Karpas-422 (cell line): ENCODE measurements around the gene RTN1. TPM values are rescaled to one million over a fixed set of nuclear protein-coding genes. Genes with fewer than 3 reads are reported as not detected.

ENCODE experiments used
- DNase-seq: peaks from one replicate; pipeline ENCODE4 v3.0.0-alpha.2; 2015
- H2AFZ ChIP-seq: fragments of 200-600 bp; sonication (generic); 2 replicates; pipeline ENCODE4 v1.6.1; 2014; ENCODE audit warnings: antibody characterized with exemption, low read length, mixed read lengths
- H3K27ac ChIP-seq: fragments of 200-600 bp; sonication (generic); 2 replicates; pipeline ENCODE4 v1.5.1; 2014; ENCODE audit warnings: mild to moderate bottlenecking, low read length, moderate library complexity
- H3K27me3 ChIP-seq: fragments of 200-600 bp; sonication (generic); 2 replicates; pipeline ENCODE4 v1.6.1; 2014; ENCODE audit warnings: low read length, mixed read lengths
- H3K36me3 ChIP-seq: fragments of 200-600 bp; sonication (generic); 2 replicates; pipeline ENCODE4 v1.6.1; 2014; ENCODE audit warnings: low read length, mixed read lengths; ENCODE audit not compliant: insufficient read depth
- H3K4me1 ChIP-seq: fragments of 200-600 bp; sonication (generic); 2 replicates; pipeline ENCODE4 v1.6.1; 2014; ENCODE audit warnings: mild to moderate bottlenecking, low read length, mixed read lengths
- H3K4me2 ChIP-seq: fragments of 200-600 bp; sonication (generic); 2 replicates; pipeline ENCODE4 v1.6.1; 2014; ENCODE audit warnings: low read length, low read depth, mild to moderate bottlenecking; ENCODE audit not compliant: poor library complexity, severe bottlenecking
- H3K4me3 ChIP-seq: fragments of 200-600 bp; sonication (generic); 2 replicates; pipeline ENCODE4 v1.5.1; 2014; ENCODE audit warnings: mild to moderate bottlenecking, antibody characterized with exemption, low read length, mixed read lengths
- H3K79me2 ChIP-seq: fragments of 200-600 bp; sonication (generic); 2 replicates; pipeline ENCODE4 v1.6.1; 2014; ENCODE audit warnings: mild to moderate bottlenecking, low read length, mixed read lengths
- H3K9ac ChIP-seq: fragments of 200-600 bp; sonication (generic); 2 replicates; pipeline ENCODE4 v1.6.0; 2014; ENCODE audit warnings: low read length
- H3K9me2 ChIP-seq: fragments of 200-600 bp; sonication (generic), shearing (Covaris generic); replicated peaks from 2 replicates; pipeline ENCODE4 v1.6.0; 2014; ENCODE audit warnings: mild to moderate bottlenecking, low read length, moderate library complexity; ENCODE audit not compliant: insufficient read depth
- H3K9me3 ChIP-seq: fragments of 300-700, 200-600 bp; sonication (generic); 2 replicates; pipeline ENCODE4 v1.6.1; 2014; ENCODE audit warnings: low read length, mixed read lengths
- H4K20me1 ChIP-seq: fragments of 200-600 bp; sonication (generic); 2 replicates; pipeline ENCODE4 v1.6.1; 2014; ENCODE audit warnings: mild to moderate bottlenecking, antibody characterized with exemption, low read length, low read depth; ENCODE audit not compliant: insufficient read depth
- total RNA-seq: library from RNA; depleted of rRNA; stranded (reverse); fragments of >200 nt; shearing (Covaris generic); gene quantifications from 2 replicates; pipeline ENCODE4 v1.2.3, GENCODE V29; 2014; ENCODE audit warnings: low replicate concordance

RTN1 gene
- total RNA-seq, 1 experiment from 2014 or later: not detected

GRCh38 chr14:59904184-59904583, 33.6 kb upstream of the RTN1 start:
- 0 out of 2 replicates have a peak, but pooled peaks cover 4% of the 10 kb centered on the region for H3K27me3 ChIP-seq
- H4K20me1 ChIP-seq: no peaks in the 10 kb centered on the region
- H3K4me1 ChIP-seq: no peaks in the 10 kb centered on the region
- H3K9me3 ChIP-seq: no peaks in the 10 kb centered on the region
- H3K9me2 ChIP-seq: no peaks in the 10 kb centered on the region
- H3K4me3 ChIP-seq: no peak overlapping the region
- no peak for DNase-seq
- H3K9ac ChIP-seq: no peak overlapping the region
- no peak overlapping the region for H3K4me2 ChIP-seq
- no peaks in the 10 kb centered on the region for H3K79me2 ChIP-seq
- H3K36me3 ChIP-seq: no peaks in the 10 kb centered on the region
- H2AFZ ChIP-seq: no peak overlapping the region
- no peak overlapping the region for H3K27ac ChIP-seq

GRCh38 chr14:59900556-59900955, 30.0 kb upstream of the RTN1 start:
- Histone ChIP-seq H3K27ac (no peak overlapping the region), H3K4me3 (no peak overlapping the region), H2AFZ (no peak overlapping the region), H3K9me2 (no peaks in the 10 kb centered on the region), H3K9ac (no peak overlapping the region), H3K9me3 (no peaks in the 10 kb centered on the region), H4K20me1 (no peaks in the 10 kb centered on the region), H3K27me3 (0 out of 2 replicates have a peak, but pooled peaks cover 4% of the 10 kb centered on the region), H3K4me2 (no peak overlapping the region), H3K4me1 (no peaks in the 10 kb centered on the region), H3K79me2 (no peaks in the 10 kb centered on the region), H3K36me3 (no peaks in the 10 kb centered on the region)
- no peak for DNase-seq

GRCh38 chr14:59897757-59898383, 27.3 kb upstream of the RTN1 start:
- Histone ChIP-seq H3K9me2 (no peaks in the 10 kb centered on the region), H3K79me2 (no peaks in the 10 kb centered on the region), H4K20me1 (no peaks in the 10 kb centered on the region), H3K4me2 (no peak overlapping the region), H2AFZ (no peak overlapping the region), H3K4me1 (no peaks in the 10 kb centered on the region), H3K9ac (no peak overlapping the region), H3K9me3 (no peaks in the 10 kb centered on the region), H3K27me3 (0 out of 2 replicates have a peak, but pooled peaks cover 4% of the 10 kb centered on the region), H3K27ac (no peak overlapping the region), H3K36me3 (no peaks in the 10 kb centered on the region), H3K4me3 (no peak overlapping the region)
- DNase-seq: peak; percentile 79

DNA sequence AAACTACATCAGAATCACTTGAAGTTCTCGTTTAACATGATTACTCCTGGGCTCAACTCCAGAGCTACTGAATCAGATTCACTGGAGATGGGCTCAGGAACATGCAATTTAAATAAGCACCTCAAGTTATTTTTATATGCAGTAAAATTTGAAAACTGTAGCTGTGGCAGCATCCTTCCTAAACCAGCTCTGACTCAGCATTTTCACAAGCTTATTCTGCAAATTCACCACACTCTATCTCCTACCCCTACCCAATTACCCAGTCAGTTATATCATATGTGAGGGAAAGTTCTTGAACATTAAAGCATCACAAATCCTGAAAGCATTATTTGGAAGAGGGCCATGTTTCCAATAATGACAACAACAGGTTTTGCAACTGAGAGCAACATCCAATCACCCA, 25.1 kb upstream of the RTN1 start:
- Histone ChIP-seq H3K4me2 (no peak overlapping the region), H3K27ac (no peak overlapping the region), H3K9me3 (no peaks in the 10 kb centered on the region), H3K36me3 (no peaks in the 10 kb centered on the region), H3K79me2 (no peaks in the 10 kb centered on the region), H3K9ac (no peak overlapping the region), H3K4me3 (no peak overlapping the region), H2AFZ (no peak overlapping the region), H3K27me3 (no peaks in the 10 kb centered on the region), H3K9me2 (no peaks in the 10 kb centered on the region), H4K20me1 (no peaks in the 10 kb centered on the region), H3K4me1 (no peaks in the 10 kb centered on the region)
- DNase-seq: no peak

DNA sequence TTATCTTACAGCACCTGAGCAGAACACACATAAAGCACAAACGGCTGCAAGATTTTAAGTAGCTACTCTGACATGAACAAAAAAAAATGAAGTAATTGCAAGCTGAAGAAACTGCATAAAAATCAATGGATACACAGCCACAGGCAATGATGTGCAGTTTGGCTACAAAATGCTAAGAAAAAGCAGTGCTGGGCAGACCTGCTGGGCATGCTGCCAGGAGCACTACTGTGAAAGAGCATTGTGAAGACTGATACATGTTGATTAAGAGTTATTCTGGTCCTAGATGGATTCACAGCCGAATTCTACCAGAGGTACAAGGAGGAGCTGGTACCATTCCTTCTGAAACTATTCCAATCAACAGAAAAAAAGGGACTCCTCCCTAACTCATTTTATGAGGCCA, 20.1 kb upstream of the RTN1 start:
- H3K9me2 ChIP-seq: no peaks in the 10 kb centered on the region
- no peaks in the 10 kb centered on the region for H4K20me1 ChIP-seq
- no peak overlapping the region for H3K4me3 ChIP-seq
- no peak overlapping the region for H3K27ac ChIP-seq
- H3K9ac ChIP-seq: no peak overlapping the region
- H3K27me3 ChIP-seq: 0 out of 2 replicates have a peak, but pooled peaks cover 3% of the 10 kb centered on the region
- H3K9me3 ChIP-seq: no peaks in the 10 kb centered on the region
- H3K79me2 ChIP-seq: no peaks in the 10 kb centered on the region
- no peak for DNase-seq
- no peaks in the 10 kb centered on the region for H3K36me3 ChIP-seq
- H3K4me2 ChIP-seq: no peak overlapping the region
- no peak overlapping the region for H2AFZ ChIP-seq
- H3K4me1 ChIP-seq: no peaks in the 10 kb centered on the region

- H3K79me2 ChIP-seq: no peaks in the 10 kb centered on the region
- no peak overlapping the region for H3K4me2 ChIP-seq
- H3K36me3 ChIP-seq: no peaks in the 10 kb centered on the region
- H3K9ac ChIP-seq: no peak overlapping the region
- no peaks in the 10 kb centered on the region for H4K20me1 ChIP-seq
- no peak overlapping the region for H3K4me3 ChIP-seq
- DNase-seq: peak; percentile 60
- H3K27me3 ChIP-seq: no peaks in the 10 kb centered on the region
- H3K9me3 ChIP-seq: no peaks in the 10 kb centered on the region
- H3K27ac ChIP-seq: no peak overlapping the region
- no peaks in the 10 kb centered on the region for H3K9me2 ChIP-seq
- H2AFZ ChIP-seq: no peak overlapping the region
- H3K4me1 ChIP-seq: no peaks in the 10 kb centered on the region
Measured at GRCh38 chr14:59882957-59883356, 12.4 kb upstream of the RTN1 start.

DNA sequence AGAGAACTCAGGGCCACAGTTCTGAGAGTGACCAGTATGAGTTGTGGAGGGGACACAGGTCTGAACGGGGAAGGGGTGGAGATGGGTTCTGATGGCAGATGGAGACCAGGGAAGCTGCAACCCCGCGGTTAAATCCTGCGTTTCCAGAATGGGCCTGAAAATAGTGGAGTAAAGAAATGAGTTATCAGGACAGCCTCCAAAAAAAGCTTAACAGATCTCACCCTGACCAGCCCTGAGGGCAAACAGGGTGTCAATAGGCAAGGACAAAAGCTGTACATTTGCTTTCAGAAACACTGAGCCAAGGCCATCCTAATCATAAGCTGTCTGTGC, 555 bp upstream of the RTN1 start:
- no peaks in the 10 kb centered on the region for H3K36me3 ChIP-seq
- H3K9ac ChIP-seq: peak overlapping the region; percentile 54; the same call in 1 of the 2 replicates
- no peaks in the 10 kb centered on the region for H4K20me1 ChIP-seq
- H3K4me1 ChIP-seq: peaks cover 15% of the 10 kb centered on the region
- H2AFZ ChIP-seq: peak overlapping the region; percentile 89; the same call in 1 of the 2 replicates
- H3K9me3 ChIP-seq: no peaks in the 10 kb centered on the region
- H3K9me2 ChIP-seq: no peaks in the 10 kb centered on the region
- H3K79me2 ChIP-seq: no peaks in the 10 kb centered on the region
- H3K4me2 ChIP-seq: peak overlapping the region; percentile 88
- peak overlapping the region; percentile 64 for H3K4me3 ChIP-seq
- no peak for DNase-seq
- no peak overlapping the region for H3K27ac ChIP-seq
- 0 out of 2 replicates have a peak, but pooled peaks cover 3% of the 10 kb centered on the region for H3K27me3 ChIP-seq

GRCh38 chr14:59869381-59870255, 958 bp downstream of the RTN1 start:
- no peaks in the 10 kb centered on the region for H4K20me1 ChIP-seq
- DNase-seq: no peak
- peaks cover 15% of the 10 kb centered on the region for H3K4me1 ChIP-seq

More at GRCh38 chr14:59869381-59870255, 958 bp downstream of the RTN1 start:
- H2AFZ ChIP-seq: 0 out of 2 replicates have a peak overlapping the region, but pooled peaks have one; percentile 89
- peak overlapping the region; percentile 64 for H3K4me3 ChIP-seq
- H3K9me3 ChIP-seq: no peaks in the 10 kb centered on the region
- no peaks in the 10 kb centered on the region for H3K79me2 ChIP-seq
- peak overlapping the region; percentile 54 for H3K9ac ChIP-seq
- 0 out of 2 replicates have a peak, but pooled peaks cover 3% of the 10 kb centered on the region for H3K27me3 ChIP-seq
- no peaks in the 10 kb centered on the region for H3K9me2 ChIP-seq
- H3K27ac ChIP-seq: no peak overlapping the region
- peak overlapping the region; percentile 88 for H3K4me2 ChIP-seq
- H3K36me3 ChIP-seq: no peaks in the 10 kb centered on the region
